Kasumi-1 (cell line): Measurements from ENCODE around the gene AFG3L2.
"Not testable (repeated sequence)": the region's sequence is repeated elsewhere in the genome, so short reads cannot be mapped to it uniquely, and the experiment has no call there.

Experiments used
- DNase-seq, 2 experiments: peaks; one replicate each; lab custom pipeline; 2025; lab: John Stamatoyannopoulos, UW

AFG3L2 gene

GRCh38 chr18:12376754-12377555, at the start of gene AFG3L2:
TSS of gene AFG3L2 (minus strand) at chr18:12377227. CDS start at chr18:12377082, 145 bp downstream.
- DNase-seq = peak; percentile 99 to 100

- DNase-seq = no peak
These were observed 47.2 kb upstream of the AFG3L2 start for GRCh38 chr18:12424252-12424651.

GRCh38 chr18:12423820-12424219, 46.8 kb upstream of the AFG3L2 start:
- no peak for DNase-seq

- DNase-seq = no peak
These were observed 46.4 kb upstream of the AFG3L2 start for GRCh38 chr18:12423393-12423792.

- peak; percentile 36 to 63 for DNase-seq
These were observed 45.9 kb upstream of the AFG3L2 start for GRCh38 chr18:12422936-12423335.

- DNase-seq = no peak
These were observed 44.7 kb upstream of the AFG3L2 start for GRCh38 chr18:12421732-12422131.

- peak; percentile 61 to 69 for DNase-seq
These were observed 43.9 kb upstream of the AFG3L2 start for GRCh38 chr18:12420821-12421421.

GRCh38 chr18:12417687-12418086, 40.7 kb upstream of the AFG3L2 start:
- DNase-seq = no peak

GRCh38 chr18:12416098-12416729, 39.2 kb upstream of the AFG3L2 start:
- DNase-seq = no peak

- no peak for DNase-seq
These were observed 34.4 kb upstream of the AFG3L2 start for GRCh38 chr18:12411456-12411855.

GRCh38 chr18:12410747-12411146, 33.7 kb upstream of the AFG3L2 start:
- not testable (repeated sequence) for DNase-seq

- DNase-seq = no peak
These were observed 33.1 kb upstream of the AFG3L2 start for GRCh38 chr18:12410081-12410481.

- DNase-seq = no peak
These were observed 32.4 kb upstream of the AFG3L2 start for GRCh38 chr18:12409469-12409868.

GRCh38 chr18:12408247-12408869, 31.3 kb upstream of the AFG3L2 start:
- peak; percentile 22 to 40 for DNase-seq

GRCh38 chr18:12406371-12407111, 29.5 kb upstream of the AFG3L2 start:
- DNase-seq = no peak

GRCh38 chr18:12405066-12405465, 28.0 kb upstream of the AFG3L2 start:
- DNase-seq = no peak

- DNase-seq = no peak
These were observed 26.8 kb upstream of the AFG3L2 start for GRCh38 chr18:12403601-12404506.

GRCh38 chr18:12401881-12402280, 24.9 kb upstream of the AFG3L2 start:
- DNase-seq = no peak

- DNase-seq = no peak
These were observed 22.2 kb upstream of the AFG3L2 start for GRCh38 chr18:12399231-12399630.

GRCh38 chr18:12398625-12399024, 21.6 kb upstream of the AFG3L2 start:
- no peak for DNase-seq

GRCh38 chr18:12397793-12398192, 20.8 kb upstream of the AFG3L2 start:
- DNase-seq = no peak
